Measurements from ENCODE around the gene OR13D1. TPM values are rescaled to one million over a fixed set of nuclear protein-coding genes. Genes with fewer than 3 reads are reported as not detected.

Gene OR13D1
- total RNA-seq, 3 donors from 2014 or later, result not detected

DNA sequence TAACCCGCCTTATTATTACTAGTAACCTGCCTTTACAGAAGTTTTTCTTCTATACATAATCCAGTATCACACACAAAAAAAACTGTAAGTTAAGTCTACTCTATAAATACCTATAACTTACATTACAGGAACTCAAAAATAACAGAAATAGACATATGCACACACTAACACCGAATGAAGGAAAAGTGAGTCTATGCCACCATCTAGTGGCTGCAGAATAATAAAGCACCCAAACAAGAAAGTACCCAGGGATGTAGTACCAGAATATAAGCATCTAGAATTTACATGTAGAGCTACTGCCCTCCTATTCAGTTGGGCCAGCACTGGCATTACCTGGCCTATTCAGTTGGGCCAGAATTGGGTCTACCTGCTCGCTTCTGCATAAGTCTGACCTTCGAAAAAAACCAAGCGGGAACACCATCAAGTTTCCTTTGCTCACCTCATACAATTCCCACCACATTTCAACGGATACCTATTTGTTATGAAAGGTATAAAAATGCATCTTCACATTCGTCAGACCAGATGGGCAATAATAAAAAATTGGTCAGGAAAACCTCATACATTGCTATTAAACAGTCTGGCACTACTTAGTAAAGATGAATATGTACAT lies 49.2 kb downstream of the OR13D1 start:
- Histone ChIP-seq H3K9me3 (no peaks in the 10 kb centered on the region), H3K4me1 (ENCODE audit: low read depth) (peaks cover 3% of the 10 kb centered on the region), H3K36me3 (ENCODE audit: low read depth) (no peaks in the 10 kb centered on the region), H3K4me3 (no peak overlapping the region)
- DNase-seq, result peak in 1 of 3 donors; percentile 24
- no peak for ATAC-seq
- TF ChIP-seq, protein P1, sequence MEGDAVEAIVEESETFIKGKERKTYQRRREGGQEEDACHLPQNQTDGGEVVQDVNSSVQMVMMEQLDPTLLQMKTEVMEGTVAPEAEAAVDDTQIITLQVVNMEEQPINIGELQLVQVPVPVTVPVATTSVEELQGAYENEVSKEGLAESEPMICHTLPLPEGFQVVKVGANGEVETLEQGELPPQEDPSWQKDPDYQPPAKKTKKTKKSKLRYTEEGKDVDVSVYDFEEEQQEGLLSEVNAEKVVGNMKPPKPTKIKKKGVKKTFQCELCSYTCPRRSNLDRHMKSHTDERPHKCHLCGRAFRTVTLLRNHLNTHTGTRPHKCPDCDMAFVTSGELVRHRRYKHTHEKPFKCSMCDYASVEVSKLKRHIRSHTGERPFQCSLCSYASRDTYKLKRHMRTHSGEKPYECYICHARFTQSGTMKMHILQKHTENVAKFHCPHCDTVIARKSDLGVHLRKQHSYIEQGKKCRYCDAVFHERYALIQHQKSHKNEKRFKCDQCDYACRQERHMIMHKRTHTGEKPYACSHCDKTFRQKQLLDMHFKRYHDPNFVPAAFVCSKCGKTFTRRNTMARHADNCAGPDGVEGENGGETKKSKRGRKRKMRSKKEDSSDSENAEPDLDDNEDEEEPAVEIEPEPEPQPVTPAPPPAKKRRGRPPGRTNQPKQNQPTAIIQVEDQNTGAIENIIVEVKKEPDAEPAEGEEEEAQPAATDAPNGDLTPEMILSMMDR (IDR thresholded peaks at IDR 0.05), result peak; percentile 29
- intact Hi-C loops (cut with DNase I, micrococcal nuclease), result no loop called here

Other genes starting within 250 kb of the OR13D1 start
- not detected for gene OR13F1, start 190.3 kb upstream of the OR13D1 start, total RNA-seq
- gene OR13C4, start 167.3 kb upstream of the OR13D1 start, total RNA-seq, result not detected
- not detected for gene OR13C3, start 157.7 kb upstream of the OR13D1 start, total RNA-seq
- not detected for gene OR13C8, start 125.3 kb upstream of the OR13D1 start, total RNA-seq
- gene OR13C5, start 95.1 kb upstream of the OR13D1 start, total RNA-seq, result not detected
- not detected for gene OR13C2, start 88.9 kb upstream of the OR13D1 start, total RNA-seq
- gene OR13C9, start 76.3 kb upstream of the OR13D1 start, total RNA-seq, result not detected
- 10 to 100 TPM; 23.7 to 51.2 (median 34.6) TPM for gene NIPSNAP3A, start 53.2 kb downstream of the OR13D1 start, total RNA-seq
- gene NIPSNAP3B, start 69.6 kb downstream of the OR13D1 start, total RNA-seq, result 1 to 10 TPM in 2 of 3 donors, under 1 TPM in 1; 0.98 to 1.3 (median 1.1) TPM
- 100 to 1,000 TPM in 1 of 3 donors, 10 to 100 TPM in 2; 26.6 to 111 (median 36.8) TPM for gene ABCA1, start 233.6 kb downstream of the OR13D1 start, total RNA-seq